ENCODE measurements around the gene OR2T6.
"Not testable (repeated sequence)": the region's sequence is repeated elsewhere in the genome, so short reads cannot be mapped to it uniquely, and the experiment has no call there.

Gene OR2T6

GRCh38 chr1:248375446-248375845 lies at the start of gene OR2T6:
Gene OR2T6, plus strand, starts transcription at chr1:248375746. Its CDS starts 11,863 bp downstream, at chr1:248387609.
- DNase-seq (ENCODE audit: low read depth), result no peak

GRCh38 chr1:248343451-248343850 lies 32.1 kb upstream of the OR2T6 start:
- no peak for DNase-seq (ENCODE audit: low read depth)

GRCh38 chr1:248348475-248348874 lies 27.1 kb upstream of the OR2T6 start, which contains the start of gene OR14C36:
Gene OR14C36, plus strand, starts transcription at chr1:248348775. Its CDS starts 0 bp downstream, at chr1:248348775.
- no peak for DNase-seq (ENCODE audit: low read depth)

- DNase-seq (ENCODE audit: low read depth), result no peak
Observed at GRCh38 chr1:248359415-248359814, 16.1 kb upstream of the OR2T6 start.

GRCh38 chr1:248361121-248361715 lies 14.3 kb upstream of the OR2T6 start, which contains the start of gene OR2T4:
Gene OR2T4, plus strand, starts transcription at chr1:248361665. Its CDS starts 0 bp downstream, at chr1:248361665.
- DNase-seq (ENCODE audit: low read depth), result no peak

- DNase-seq (ENCODE audit: low read depth), result no peak
Observed at GRCh38 chr1:248366609-248367008, 8.9 kb upstream of the OR2T6 start.

- no peak for DNase-seq (ENCODE audit: low read depth)
Observed at GRCh38 chr1:248372394-248372793, 3.2 kb upstream of the OR2T6 start.

GRCh38 chr1:248373761-248374160 lies 1.8 kb upstream of the OR2T6 start:
- DNase-seq (ENCODE audit: low read depth), result no peak

- no peak for DNase-seq (ENCODE audit: low read depth)
Observed at GRCh38 chr1:248376916-248377315, 1.4 kb downstream of the OR2T6 start.

GRCh38 chr1:248380854-248381253 lies 5.3 kb downstream of the OR2T6 start:
- DNase-seq (ENCODE audit: low read depth), result no peak

- no peak for DNase-seq (ENCODE audit: low read depth)
Observed at GRCh38 chr1:248388426-248388825, 12.9 kb downstream of the OR2T6 start.

- DNase-seq (ENCODE audit: low read depth), result no peak
Observed at GRCh38 chr1:248393050-248393449, 17.5 kb downstream of the OR2T6 start.

GRCh38 chr1:248402748-248403147 lies 27.2 kb downstream of the OR2T6 start, which contains the start of gene OR2T1:
Gene OR2T1, plus strand, starts transcription at chr1:248403048. Its CDS starts 3,100 bp downstream, at chr1:248406148.
- DNase-seq (ENCODE audit: low read depth), result no peak

- no peak for DNase-seq (ENCODE audit: low read depth)
Observed at GRCh38 chr1:248404024-248404423, 28.5 kb downstream of the OR2T6 start.

GRCh38 chr1:248406721-248407692 lies 31.5 kb downstream of the OR2T6 start:
- no peak for DNase-seq (ENCODE audit: low read depth)

GRCh38 chr1:248416226-248416625 lies 40.7 kb downstream of the OR2T6 start:
- no peak for DNase-seq (ENCODE audit: low read depth)

- no peak for DNase-seq (ENCODE audit: low read depth)
Observed at GRCh38 chr1:248417854-248418253, 42.3 kb downstream of the OR2T6 start.

- DNase-seq (ENCODE audit: low read depth), result no peak
Observed at GRCh38 chr1:248421384-248421783, 45.8 kb downstream of the OR2T6 start.

- not testable (repeated sequence) for DNase-seq (ENCODE audit: low read depth)
Observed at GRCh38 chr1:248427526-248428191, 52.1 kb downstream of the OR2T6 start.

GRCh38 chr1:248428192-248428533 lies 52.6 kb downstream of the OR2T6 start:
- DNase-seq (ENCODE audit: low read depth), result not testable (repeated sequence)

GRCh38 chr1:248431683-248432082 lies 56.1 kb downstream of the OR2T6 start:
- not testable (repeated sequence) for DNase-seq (ENCODE audit: low read depth)

GRCh38 chr1:248432201-248432600 lies 56.7 kb downstream of the OR2T6 start:
- not testable (repeated sequence) for DNase-seq (ENCODE audit: low read depth)
